ENCODE data around the gene RNF43. TPM values are rescaled to one million over a fixed set of nuclear protein-coding genes. Genes with fewer than 3 reads are reported as not detected.

The RNF43 gene
- total and polyA plus RNA-seq, 2 of the 13 experiments (the other 11 are each of a cell fraction or from before 2014, with no cell fraction given): 31.0 to 53.4 TPM

GRCh38 chr17:58414596-58414997 is 2.7 kb downstream of the RNF43 start (continued):
- TF ChIP-seq ARID5B (CRISPR knock-in tag; IDR thresholded peaks at IDR 0.05): peak; percentile 30; the same call in 1 of the 2 replicates
- 0 out of 2 replicates have a peak, but pooled peaks have one; percentile 26 for TF ChIP-seq MYC (CRISPR knock-in tag; IDR thresholded peaks at IDR 0.05; ENCODE audit: borderline replicate concordance)
- TF ChIP-seq TFDP1 (CRISPR knock-in tag; IDR thresholded peaks at IDR 0.05; ENCODE audit: borderline replicate concordance): peak; percentile 60
- TF ChIP-seq ATF7 (IDR thresholded peaks at IDR 0.05): no peak
- no peak for TF ChIP-seq ATF7 (CRISPR knock-in tag; IDR thresholded peaks at IDR 0.05)
- TF ChIP-seq ARNT2 (CRISPR knock-in tag; IDR thresholded peaks at IDR 0.05; ENCODE audit: low read depth): no peak
- TF ChIP-seq HNF1A (IDR thresholded peaks at IDR 0.05; ENCODE audit: low read depth): no peak
- no peak for TF ChIP-seq HNF1A (CRISPR knock-in tag; IDR thresholded peaks at IDR 0.05; ENCODE audit: borderline replicate concordance)
- no peak for TF ChIP-seq CENPT (CRISPR knock-in tag; IDR thresholded peaks at IDR 0.05; ENCODE audit: low read depth)
- TF ChIP-seq PHF5A (CRISPR knock-in tag; IDR thresholded peaks at IDR 0.05; ENCODE audit: low read depth, unreplicated experiment): no peak
- TF ChIP-seq MXI1 (IDR thresholded peaks at IDR 0.05; ENCODE audit: borderline replicate concordance, low read depth, low read length): peak; percentile 42; the same call in 1 of the 3 replicates
- peak; percentile 17; the same call in 1 of the 2 replicates for TF ChIP-seq KAT8 (CRISPR knock-in tag; IDR thresholded peaks at IDR 0.05)
- TF ChIP-seq AGO2 (optimal IDR thresholded peaks at IDR 0.05; ENCODE audit: low read depth, low read length): peak; percentile 57
- no peak for TF ChIP-seq BCLAF1 (IDR thresholded peaks at IDR 0.05)
- no peak for TF ChIP-seq SP4 (CRISPR knock-in tag; IDR thresholded peaks at IDR 0.05)
